ENCODE measurements around the gene HDAC11.

HDAC11 gene

DNA sequence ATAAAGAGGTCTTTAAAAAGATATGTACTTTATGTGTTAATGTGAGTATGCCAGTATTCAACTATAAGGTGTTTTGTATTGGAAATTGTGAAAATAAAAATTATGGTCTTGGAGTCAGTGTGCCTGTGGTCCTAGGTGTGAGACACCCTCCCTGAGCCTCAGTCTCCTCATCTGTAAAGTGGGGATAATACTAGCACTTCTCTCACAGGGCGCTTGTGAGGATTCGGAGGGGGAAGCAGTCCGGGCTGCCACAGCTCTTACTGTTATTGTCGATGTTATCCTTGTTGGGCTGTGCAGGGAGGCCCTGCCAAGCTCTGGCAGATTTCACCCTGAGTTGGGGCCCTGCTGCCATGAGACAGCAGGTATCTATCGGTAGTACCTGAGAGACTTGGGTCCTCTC is 42.1 kb downstream of the HDAC11 start:
- in situ Hi-C loops (cut with MboI; ENCODE audit: low sequenced_read_pairs) = no loop called here

DNA sequence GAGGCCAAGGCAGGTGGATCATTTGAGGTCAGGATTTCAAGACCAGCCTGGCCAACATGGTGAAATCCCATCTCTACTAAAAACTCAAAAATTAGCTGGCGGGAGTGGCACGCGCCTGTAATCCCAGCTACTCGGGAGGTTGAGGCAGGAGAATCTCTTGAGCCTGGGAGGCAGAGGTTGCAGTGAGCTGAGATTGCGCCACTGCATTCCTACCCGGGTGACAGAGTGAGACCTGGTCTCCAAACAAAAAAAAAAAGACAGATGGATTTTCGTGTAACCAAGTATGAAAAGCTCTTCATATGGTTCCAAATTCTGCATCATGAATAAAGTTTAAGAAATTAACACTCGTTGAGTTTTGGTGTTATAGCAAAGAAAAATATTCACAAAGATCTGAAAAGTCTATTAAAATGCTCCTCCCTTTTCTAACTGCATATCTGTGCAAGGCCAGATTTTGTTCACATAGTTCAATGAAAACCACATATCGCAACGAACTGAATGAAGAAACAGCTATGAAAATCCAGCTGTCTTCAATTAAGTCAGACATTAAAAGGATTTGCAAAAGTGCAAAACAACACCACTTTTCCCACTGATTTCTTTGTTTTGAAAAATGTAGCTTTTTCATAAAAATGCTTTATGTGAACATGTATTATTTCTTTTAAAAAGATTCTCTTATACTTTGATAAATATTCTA is 45.0 kb downstream of the HDAC11 start:
- in situ Hi-C loops (cut with MboI; ENCODE audit: low sequenced_read_pairs) = no loop called here

DNA sequence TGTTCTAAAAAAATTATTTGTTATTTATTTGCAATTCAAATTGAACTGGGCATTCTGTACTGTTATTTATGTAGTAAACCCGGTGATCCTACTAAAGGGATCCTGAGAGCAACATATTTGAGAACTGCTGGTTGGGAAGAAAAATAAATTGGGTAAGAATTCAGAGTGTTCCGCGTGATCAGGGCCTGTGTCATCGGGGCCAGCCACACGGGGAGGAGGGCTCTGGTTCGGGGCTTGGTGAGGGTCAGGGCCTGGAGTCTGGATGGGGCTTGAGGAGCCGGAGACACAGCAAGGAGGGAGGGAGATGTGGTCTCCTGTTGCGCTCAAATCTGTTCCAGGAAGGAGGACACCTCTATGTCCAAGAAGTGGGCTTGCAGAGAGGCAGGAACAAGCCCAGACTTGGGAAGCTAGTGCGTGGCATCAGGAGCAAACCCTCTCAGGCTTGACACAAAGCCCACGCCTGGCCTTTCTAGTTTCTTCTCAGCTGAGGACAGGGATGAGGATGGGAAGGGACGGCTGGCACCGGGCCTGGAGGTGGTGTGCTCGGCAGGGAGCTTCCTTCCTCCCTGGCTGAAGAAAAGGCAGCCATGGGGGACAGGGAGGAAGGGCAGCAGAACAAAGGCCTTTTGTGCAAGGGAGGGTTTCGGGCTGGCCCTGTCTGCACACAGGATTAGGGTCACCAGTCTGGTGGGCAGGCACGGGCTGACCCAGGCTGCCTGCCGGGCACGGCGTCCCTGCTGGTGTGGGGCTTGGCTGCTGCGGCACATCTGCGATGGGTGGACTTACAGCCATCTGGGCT is 45.9 kb downstream of the HDAC11 start:
- in situ Hi-C loops (cut with MboI; ENCODE audit: low sequenced_read_pairs) = no loop called here

DNA sequence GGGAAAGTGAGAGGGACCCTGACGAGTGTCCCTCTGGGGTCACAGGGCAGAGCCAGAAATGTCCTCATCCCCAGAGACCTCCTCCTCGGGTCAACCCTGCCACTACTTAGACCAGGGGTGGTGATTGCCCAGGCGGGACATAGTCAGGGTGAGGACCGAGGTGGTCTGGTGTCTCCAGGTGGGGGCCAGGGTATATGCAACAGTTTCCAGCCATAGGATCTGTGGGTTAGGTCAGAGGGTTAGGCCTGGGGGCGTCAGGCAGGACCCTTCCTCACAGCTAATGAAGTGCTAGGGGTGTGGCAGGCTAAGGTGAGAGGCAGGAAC is 46.5 kb downstream of the HDAC11 start:
- in situ Hi-C loops (cut with MboI; ENCODE audit: low sequenced_read_pairs) = no loop called here

DNA sequence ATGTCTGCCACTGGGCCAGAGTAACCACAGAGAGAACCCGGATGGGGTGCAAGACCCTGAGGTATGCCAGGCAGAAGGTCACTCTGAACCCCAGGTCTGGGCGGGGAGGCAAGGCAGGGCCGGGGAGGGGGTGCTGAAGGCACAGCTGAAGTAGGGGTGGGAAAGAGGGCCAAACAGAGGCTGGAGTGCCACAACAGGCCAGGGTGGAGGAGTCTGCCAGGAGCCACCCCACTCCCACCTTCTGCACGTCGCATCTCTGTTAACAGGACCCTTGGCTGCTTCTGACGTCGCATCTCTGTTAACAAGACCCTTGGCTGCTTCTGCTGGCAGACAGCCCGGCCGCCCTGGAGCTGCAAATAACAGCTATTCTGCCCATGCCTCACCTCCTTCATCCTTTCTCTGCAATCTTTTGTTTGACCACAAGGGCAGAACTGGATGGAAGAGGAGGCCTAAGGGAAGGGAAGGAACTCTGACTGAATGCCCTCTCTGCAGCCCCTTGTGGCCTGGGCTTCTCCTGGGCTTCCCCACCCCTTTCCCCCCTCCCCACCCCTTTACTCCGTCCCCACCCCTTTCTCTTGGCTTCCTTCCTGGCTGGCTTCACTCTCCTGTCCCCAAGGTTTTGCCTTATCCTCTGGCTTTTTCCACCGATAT is 48.2 kb downstream of the HDAC11 start:
- in situ Hi-C loops (cut with MboI; ENCODE audit: low sequenced_read_pairs) = no loop called here

DNA sequence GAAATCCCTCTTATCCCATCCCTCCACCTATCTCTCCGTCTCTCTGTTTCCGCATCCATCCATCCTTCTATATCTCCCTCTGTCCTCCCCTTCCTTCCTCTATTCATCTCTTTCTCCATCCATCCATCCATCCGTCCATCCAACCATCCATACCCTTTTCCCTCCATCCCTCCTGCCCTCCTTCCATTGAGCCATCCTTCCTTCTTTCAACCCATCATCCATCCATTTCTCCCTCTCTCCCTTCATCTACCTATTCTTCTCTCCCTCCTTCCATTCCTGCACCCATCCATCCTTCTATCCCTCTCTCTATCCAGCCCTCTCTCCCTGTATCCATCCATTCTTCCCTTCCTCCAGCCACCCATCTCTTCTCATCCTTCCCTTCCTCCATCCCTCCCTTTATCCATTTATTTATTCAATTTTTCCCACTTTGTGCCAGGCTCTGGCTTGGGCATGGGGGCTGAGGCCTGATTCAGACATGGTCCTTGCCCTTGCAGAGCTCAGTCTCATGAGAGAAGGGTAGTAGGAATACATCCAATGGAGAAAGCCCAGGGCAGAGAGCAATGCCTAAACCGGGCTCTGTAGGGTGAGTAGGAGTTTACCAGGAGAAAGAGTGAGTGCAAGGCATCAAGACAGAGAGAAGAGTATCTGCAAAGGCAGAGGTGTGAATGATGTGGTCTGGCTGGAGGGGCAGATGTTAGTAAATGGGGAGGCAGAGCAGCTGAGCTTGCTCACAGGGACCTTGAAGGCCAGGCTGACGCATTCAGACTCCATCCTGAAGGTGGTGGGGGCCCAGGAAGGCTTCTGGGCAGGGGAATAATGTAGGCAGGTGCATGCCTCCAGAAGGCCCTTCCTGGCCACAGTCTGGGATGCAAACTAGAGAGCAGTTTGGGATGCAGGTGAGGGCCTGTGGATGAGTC is 49.3 kb downstream of the HDAC11 start:
- in situ Hi-C loops (cut with MboI; ENCODE audit: low sequenced_read_pairs) = no loop called here

DNA sequence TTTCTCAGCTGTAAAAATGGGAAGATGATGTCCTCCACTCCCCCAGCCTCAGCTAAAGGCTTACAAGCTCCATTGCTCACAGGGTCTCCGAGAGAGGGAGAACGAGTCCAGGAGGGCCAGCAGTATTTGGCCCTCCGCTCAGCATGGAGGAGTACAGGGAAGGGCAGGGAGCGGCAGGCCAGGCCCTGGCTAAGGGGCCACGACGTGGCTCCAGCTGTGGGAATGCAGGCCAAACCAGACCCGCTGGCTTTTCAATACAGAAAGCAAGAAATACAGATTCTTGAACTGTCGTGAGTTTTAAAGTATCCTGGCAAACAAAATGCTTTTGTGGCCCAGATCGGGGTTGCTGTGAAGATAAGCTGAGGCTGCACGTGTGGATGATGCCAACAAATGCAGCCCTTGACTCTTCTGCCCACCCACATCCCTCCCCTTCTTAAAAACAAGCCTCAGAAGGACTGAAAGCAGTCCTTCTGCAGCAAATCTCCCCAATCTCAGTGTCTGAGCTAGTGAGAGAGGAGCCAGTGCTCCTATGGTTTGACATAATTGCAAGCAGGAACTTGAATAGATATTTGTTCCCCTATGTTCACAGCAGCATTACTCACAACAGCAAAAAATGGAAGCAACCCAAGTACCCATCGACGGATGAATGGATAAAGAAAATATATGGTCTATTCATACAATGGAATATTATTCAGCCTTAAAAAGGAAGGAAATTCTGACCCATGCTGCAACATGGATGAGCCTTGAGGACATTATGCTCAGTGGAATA is 50.3 kb downstream of the HDAC11 start:
- in situ Hi-C loops (cut with MboI; ENCODE audit: low sequenced_read_pairs) = no loop called here

DNA sequence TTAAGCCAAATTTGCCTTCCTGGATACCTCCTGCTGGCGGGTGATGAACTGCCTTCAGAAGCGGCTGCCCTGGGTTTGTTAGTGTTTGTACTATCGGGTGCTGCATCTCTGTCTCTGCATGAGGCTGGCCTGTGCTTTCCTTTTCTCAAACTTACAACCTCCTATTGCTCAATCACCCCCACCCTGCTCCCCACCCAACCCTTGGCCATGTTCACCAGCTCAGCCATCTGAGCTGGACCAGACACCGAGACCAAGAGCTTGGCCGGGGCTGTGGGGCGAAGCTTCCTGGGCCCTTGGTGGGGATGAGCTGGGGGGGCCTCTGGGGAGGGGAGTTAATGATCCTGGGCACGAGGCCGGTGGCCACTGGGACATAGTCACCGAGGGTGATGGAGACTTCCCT is 52.0 kb downstream of the HDAC11 start:
- in situ Hi-C loops (cut with MboI; ENCODE audit: low sequenced_read_pairs) = no loop called here

DNA sequence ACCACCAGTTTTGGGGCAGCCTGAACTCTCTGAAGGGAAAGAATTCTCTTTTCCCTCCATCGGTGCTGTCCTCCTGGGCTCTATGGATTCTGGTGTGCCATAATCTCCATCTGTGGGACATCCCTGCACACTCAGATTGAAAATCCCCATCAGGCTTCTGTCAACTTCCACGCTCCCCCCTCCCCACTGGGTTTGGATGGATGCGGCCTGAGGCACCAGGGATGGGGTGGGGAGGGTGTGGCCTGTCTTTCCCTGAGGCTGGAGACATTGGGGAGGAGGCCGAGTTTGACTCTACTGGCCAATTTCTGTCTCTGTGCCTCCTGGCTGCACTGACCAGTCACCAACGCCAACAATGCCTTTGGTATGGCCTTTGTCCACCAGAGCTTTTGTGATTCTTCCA is 52.5 kb downstream of the HDAC11 start:
- in situ Hi-C loops (cut with MboI; ENCODE audit: low sequenced_read_pairs) = no loop called here

DNA sequence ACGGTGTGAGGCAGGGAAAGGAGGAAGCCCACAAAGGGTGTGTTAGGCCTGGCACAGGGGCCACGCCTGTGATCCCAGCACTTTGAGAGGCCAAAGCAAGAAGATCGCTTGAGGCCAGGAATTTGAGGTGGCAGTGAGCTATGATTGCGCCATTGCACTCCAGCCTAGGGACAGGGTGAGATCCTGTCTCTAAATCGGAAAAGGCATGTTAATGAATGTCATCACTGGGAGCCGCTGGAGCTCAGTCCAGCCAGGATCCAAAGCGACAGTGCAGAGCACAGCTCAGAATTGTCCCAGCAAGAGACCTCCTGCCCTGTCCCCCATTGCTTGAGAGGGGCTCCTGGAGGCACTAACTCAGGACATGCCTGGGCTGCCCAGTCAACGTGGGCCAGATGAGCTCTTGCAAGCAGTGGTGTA is 53.8 kb downstream of the HDAC11 start:
- in situ Hi-C loops (cut with MboI; ENCODE audit: low sequenced_read_pairs) = no loop called here

DNA sequence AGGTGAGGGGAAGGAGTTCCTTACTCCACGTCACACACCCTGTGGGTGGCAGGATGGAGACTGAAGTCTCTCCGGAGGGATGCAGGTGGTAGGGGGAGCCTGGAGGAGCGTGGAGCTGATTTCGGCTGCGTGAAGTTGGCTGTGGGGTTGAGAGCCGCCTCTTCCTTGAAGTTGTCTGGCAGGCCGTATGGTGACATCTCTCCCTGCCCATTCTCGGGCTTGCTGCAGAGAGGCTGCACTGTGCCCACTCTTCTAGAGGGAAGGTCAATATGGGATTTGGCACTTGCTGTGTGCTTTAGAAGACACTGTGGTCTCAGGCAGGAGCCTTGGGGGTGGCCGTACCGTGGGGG is 55.4 kb downstream of the HDAC11 start:
- in situ Hi-C loops (cut with MboI; ENCODE audit: low sequenced_read_pairs) = no loop called here

DNA sequence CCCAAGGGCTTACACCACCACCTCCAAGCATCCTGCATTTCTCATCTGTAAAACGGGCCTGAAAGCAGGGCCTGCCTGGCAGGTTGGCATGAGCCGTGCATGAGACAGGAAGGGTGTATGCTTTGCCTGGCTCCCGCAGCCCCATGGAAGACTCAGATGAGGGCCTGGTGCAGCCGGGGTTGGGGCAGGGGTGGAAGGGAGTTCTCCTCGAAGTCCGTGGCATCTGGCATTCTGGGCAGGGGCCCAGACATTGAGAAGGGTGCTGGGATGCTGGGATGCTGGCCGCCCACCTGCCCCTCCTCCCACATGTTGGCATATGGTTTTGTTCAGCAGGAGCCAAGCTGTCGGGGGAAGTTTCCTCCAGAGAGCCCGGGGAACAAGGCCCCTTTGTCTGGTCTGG is 55.8 kb downstream of the HDAC11 start:
- in situ Hi-C loops (cut with MboI; ENCODE audit: low sequenced_read_pairs) = no loop called here

DNA sequence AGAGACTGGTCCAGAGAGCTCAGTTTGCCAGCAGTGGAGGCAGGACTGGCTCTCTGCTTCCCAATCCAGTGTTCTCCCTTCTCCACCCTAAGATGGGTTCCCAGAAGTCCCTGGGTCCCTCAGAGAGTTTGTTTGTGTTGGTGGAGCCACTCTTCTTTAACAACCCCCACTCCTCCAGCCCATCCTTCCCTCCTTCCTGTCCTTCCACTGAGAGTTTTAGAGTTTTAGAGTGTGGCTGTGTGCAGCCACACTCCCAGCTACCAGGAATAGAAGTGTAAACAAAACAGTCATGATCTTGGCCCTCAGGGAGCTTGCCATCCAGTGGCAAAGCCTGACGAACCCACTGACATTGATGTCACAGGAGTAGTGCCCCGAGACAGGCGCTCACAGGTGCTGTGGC is 56.3 kb downstream of the HDAC11 start:
- in situ Hi-C loops (cut with MboI; ENCODE audit: low sequenced_read_pairs) = no loop called here

DNA sequence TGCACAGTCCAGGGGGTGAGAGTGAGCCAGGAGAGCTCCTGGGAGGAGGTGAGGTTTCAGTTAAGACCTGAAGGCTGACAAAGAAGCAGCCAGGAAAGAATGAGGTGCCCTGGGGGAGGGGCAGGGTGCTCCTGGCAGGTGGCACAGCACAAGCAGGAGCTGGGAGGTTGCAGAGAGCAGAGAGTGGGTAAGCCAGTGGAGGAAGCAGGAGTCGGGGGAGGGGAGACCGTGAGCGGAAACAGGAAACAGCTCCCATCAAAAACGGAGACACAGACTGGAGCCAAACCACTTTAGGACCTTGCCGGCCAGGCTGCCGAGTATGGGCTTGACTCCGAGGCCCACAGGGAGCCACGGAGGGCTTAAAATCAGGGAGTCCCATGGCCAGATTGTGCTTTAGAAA is 56.7 kb downstream of the HDAC11 start:
- in situ Hi-C loops (cut with MboI; ENCODE audit: low sequenced_read_pairs) = no loop called here

DNA sequence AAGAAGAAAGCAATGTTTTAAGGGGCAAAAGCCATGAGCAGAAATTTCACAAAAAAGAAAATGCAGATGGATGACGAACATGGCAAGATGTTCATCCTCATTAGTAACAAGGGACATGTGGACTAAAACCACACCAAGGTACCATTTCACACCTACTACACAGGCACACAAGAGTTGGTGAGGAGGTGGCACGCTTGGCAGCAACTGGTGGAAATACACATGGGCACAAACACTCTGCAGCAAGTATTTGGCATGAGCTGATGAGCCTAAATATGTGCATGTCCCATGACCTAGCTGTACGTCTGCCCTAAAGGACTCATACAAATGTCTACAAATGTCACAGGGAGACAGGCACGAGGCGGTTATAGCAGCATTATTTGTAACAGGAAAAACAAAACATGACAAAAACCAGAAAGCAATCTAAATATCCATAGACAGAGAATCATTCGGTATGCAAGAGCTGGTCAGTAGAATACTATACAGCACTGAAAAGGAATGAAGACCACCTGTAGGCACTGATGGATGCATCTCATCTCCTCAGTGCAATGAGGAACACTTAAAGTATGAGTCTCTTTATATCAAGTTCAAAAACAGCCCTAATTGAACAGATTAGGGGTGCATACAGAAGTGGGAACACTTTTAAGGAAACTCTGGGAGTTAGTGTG is 57.3 kb downstream of the HDAC11 start:
- in situ Hi-C loops (cut with MboI; ENCODE audit: low sequenced_read_pairs) = no loop called here

DNA sequence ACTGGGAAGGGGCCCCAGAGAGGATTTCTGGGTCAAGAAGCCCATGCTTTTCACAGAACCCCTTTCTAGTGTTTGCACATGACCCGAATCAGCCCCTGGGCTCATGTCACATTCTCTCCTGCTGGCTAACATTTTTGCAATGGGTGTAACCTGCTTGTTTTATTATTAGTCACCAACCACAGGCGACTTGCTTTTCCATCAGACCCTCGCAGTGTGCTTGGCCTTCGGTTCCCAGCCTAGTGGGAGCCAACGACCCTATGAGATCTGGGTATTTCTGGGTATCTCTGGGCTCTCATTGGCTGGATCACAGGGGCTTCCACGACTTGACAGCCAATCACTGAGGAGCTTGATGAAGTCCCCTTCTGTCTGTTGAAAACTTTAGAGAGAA is 57.8 kb downstream of the HDAC11 start:
- in situ Hi-C loops (cut with MboI; ENCODE audit: low sequenced_read_pairs) = no loop called here

DNA sequence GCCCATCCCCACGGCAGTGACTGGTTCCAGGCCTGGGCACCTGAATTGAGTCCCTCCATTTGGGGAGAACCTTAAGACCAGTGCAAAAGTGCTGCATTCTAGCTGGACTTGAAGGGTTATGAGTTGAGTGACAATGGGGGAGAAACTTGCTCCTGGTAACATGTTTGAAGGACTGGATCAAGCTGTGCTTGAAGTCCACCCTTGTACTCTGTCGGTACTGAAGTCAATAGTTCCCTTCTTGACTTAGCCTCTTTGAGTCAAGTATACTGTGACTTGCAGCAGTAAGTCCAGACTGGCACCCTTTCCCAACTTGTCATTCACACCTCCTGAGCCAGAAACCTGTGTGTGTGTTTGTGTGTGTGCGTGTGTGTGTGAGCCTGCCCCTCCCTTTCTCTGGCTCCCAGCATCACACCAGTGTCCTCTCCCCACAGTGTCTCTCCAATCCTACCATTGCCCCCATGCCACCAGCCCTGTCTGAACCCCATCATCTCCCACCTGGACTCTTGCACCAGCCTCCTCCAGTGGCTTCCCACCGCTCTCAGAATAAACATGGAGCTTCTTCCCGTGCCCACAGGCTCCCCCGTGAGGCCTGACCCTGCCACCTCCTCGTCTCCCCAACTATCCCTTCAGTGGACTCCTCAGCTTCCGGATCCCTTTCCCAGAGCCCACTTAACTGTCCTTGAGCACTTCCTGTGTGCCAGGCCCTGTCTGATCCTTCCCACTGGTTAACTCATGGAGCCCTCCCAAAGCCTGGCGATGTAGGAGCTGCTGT is 58.6 kb downstream of the HDAC11 start:
- in situ Hi-C loops (cut with MboI; ENCODE audit: low sequenced_read_pairs) = no loop called here

DNA sequence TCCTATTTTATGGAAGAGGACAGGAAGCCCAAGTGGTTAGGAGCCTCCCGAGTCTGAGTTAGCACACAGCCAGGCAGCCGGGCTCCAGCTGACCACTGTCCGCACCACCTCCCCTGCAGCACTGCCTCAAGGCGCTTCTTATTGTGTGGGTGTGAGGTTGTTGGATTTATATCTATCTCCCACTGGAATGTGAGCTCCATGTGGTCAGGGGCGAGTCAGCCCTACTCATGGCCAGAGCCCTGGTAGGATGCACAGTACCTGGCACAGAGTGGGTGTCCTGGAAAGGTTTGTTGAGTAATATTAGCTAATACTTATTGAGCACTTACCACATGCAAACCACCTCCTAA is 59.2 kb downstream of the HDAC11 start:
- in situ Hi-C loops (cut with MboI; ENCODE audit: low sequenced_read_pairs) = no loop called here

DNA sequence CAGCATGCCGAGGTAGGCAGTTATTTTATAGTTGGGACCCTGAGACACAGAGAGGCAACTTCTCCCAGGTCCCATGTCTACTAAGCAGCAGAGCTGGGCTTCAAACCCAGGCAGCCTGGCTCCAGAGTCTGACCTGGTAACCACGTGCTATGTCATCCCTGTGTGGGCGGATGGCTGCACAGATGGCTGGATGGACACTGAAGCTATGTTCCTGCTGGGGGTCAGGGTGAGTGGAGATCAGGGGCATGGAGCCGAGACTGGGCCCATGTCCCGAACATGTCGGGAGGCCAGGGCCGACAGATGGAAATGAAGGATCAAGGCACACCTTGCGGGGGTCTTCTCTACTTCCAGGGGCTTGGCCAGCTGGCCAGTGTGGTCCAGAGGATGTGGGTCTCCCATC is 59.6 kb downstream of the HDAC11 start:
- in situ Hi-C loops (cut with MboI; ENCODE audit: low sequenced_read_pairs) = no loop called here

Data from hTERT RPE-1 (cell line).